HG03575 (cell line): ENCODE results near the gene ZMAT5.

Experiments used
- ATAC-seq: cut with Tn5 transposase; IDR thresholded peaks from one replicate; pipeline ENCODE4 v1.9.1; 2021; ENCODE audit not compliant: unreplicated experiment, insufficient number of reproducible peaks, low FRiP score; ENCODE audit errors: extremely low read depth

Gene ZMAT5

GRCh38 chr22:29788339-29789279 lies 21.8 kb upstream of the ZMAT5 start:
- ATAC-seq, result no peak

- ATAC-seq, result no peak
These were observed 20.7 kb upstream of the ZMAT5 start for GRCh38 chr22:29787371-29787980.

GRCh38 chr22:29786031-29786430 lies 19.2 kb upstream of the ZMAT5 start:
- no peak for ATAC-seq

- no peak for ATAC-seq
These were observed 17.9 kb upstream of the ZMAT5 start for GRCh38 chr22:29784451-29785361.

- ATAC-seq, result no peak
These were observed 15.4 kb upstream of the ZMAT5 start for GRCh38 chr22:29782061-29782845.

GRCh38 chr22:29780748-29781676 lies 14.2 kb upstream of the ZMAT5 start:
- no peak for ATAC-seq

- ATAC-seq, result no peak
These were observed 13.4 kb upstream of the ZMAT5 start for GRCh38 chr22:29780220-29780619.

GRCh38 chr22:29773233-29773632 lies 6.4 kb upstream of the ZMAT5 start:
- ATAC-seq, result no peak

- no peak for ATAC-seq
These were observed 5.4 kb upstream of the ZMAT5 start for GRCh38 chr22:29772170-29772641.

- ATAC-seq, result no peak
These were observed 3.0 kb upstream of the ZMAT5 start for GRCh38 chr22:29769723-29770321.

- no peak for ATAC-seq
These were observed 1.4 kb upstream of the ZMAT5 start for GRCh38 chr22:29768052-29768693.

GRCh38 chr22:29767171-29768051 lies 604 bp upstream of the ZMAT5 start, which contains the start of gene UQCR10:
TSS of gene UQCR10 (plus strand) at chr22:29767369. CDS start at chr22:29767399, 30 bp downstream.
- no peak for ATAC-seq

GRCh38 chr22:29765905-29766631 lies 739 bp downstream of the ZMAT5 start:
- no peak for ATAC-seq

GRCh38 chr22:29762263-29762662 lies 4.5 kb downstream of the ZMAT5 start:
- no peak for ATAC-seq

- no peak for ATAC-seq
These were observed 7.8 kb downstream of the ZMAT5 start for GRCh38 chr22:29758959-29759358.
